ENCODE data around the gene PML. TPM values are rescaled to one million over a fixed set of nuclear protein-coding genes. Genes with fewer than 3 reads are reported as not detected.
A peak's percentile ranks its signal among the peaks of the same experiment; 100 is the strongest.

The PML gene
- total and polyA plus RNA-seq, 2 of the 4 experiments (the other 2 are of a cell fraction): 8.8 to 22.6 TPM

DNA sequence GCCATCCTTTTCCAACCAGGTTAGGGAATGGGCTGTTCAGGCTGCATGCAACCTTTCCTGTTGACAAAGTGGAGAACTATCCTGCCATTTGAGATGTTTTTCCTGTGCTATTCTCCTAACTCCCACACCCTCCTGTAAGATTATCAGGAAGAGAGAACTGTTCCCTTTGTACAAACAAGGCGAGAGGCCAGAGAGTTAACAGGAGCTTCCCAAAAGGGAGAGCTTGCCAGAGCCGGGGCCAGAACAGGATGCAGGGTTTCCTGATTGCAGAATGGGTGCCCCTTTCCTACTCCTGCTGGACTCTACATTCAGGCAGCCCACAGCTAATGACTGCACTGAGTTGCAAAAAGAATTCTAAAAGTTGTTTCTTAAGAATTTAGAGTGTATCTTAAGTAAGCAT, 17.1 kb downstream of the PML start:
- no TSS peak for BruUV-seq (replicated peaks)
- Histone ChIP-seq H3K9ac (ENCODE audit: low read depth, low read length) (no peak overlapping the region), H2BK20ac (ENCODE audit: low read depth, low read length) (no peak overlapping the region), H4K20me1 (ENCODE audit: insufficient read depth, low read length) (peaks cover 46% of the 10 kb centered on the region), H3K56ac (ENCODE audit: extremely low read depth, insufficient read depth, low read length) (no peak overlapping the region), H3K36me3 (ENCODE audit: control insufficient read depth, insufficient read depth, low read length) (peaks cover 10% of the 10 kb centered on the region), H3K18ac (ENCODE audit: low read depth, low read length) (no peak overlapping the region; the same call in 1 of the 2 replicates), H3K4ac (ENCODE audit: low read depth, low read length) (peak overlapping the region; percentile 27; the same call in 1 of the 2 replicates), H4K91ac (ENCODE audit: insufficient read depth, low read depth, low read length) (no peak overlapping the region), H3K27me3 (ENCODE audit: control insufficient read depth, insufficient read depth, low read length) (no peaks in the 10 kb centered on the region), H3K4me3 (ENCODE audit: insufficient read depth, low read depth, low read length) (no peak overlapping the region), H3K9me3 (ENCODE audit: control insufficient read depth, insufficient read depth, low read length) (no peaks in the 10 kb centered on the region), H2AK9ac (replicated peaks; ENCODE audit: low read depth, low read length, poor library complexity) (peak overlapping the region; percentile 57), H2BK5ac (ENCODE audit: low read depth, low read length, poor library complexity, severe bottlenecking) (peak overlapping the region; percentile 30), H3K79me1 (ENCODE audit: low read depth in 1 of 2, low read length in 2 of 2) (peaks cover 41 to 82% of the 10 kb centered on the region in 2 experiments), H2BK15ac (ENCODE audit: low read depth, low read length) (no peak overlapping the region), H4K8ac (ENCODE audit: low read depth in 2 of 2, low read length in 2 of 2) (peak overlapping the region in 1 of 2 experiments; percentile 8; a peak in 1 of 4 replicates), H2AFZ (replicated peaks; ENCODE audit: low read length, poor library complexity) (no peak overlapping the region), H3K14ac (replicated peaks; ENCODE audit: low read depth, low read length) (peak overlapping the region; percentile 20; the same call in 1 of the 2 replicates), H3K4me2 (ENCODE audit: low read depth, low read length) (peak overlapping the region; percentile 58), H2AK5ac (ENCODE audit: low read depth, low read length) (no peak overlapping the region), H2BK120ac (ENCODE audit: low read depth, low read length) (peak overlapping the region; percentile 44; the same call in 1 of the 2 replicates), H3K27ac (ENCODE audit: insufficient read depth, low read length) (peak overlapping the region; percentile 59; the same call in 1 of the 2 replicates), H3K9me1 (ENCODE audit: insufficient read depth, low read length) (peaks cover 28% of the 10 kb centered on the region), H3K4me1 (ENCODE audit: control insufficient read depth, insufficient read depth, low read length) (peaks cover 9% of the 10 kb centered on the region), H3K23ac (ENCODE audit: low read depth, low read length) (peak overlapping the region; percentile 52; the same call in 1 of the 2 replicates), H4K5ac (ENCODE audit: low read depth, low read length) (no peak overlapping the region)
- intact Hi-C loops (cut with micrococcal nuclease): no loop called here
- POLR2A ChIA-PET (ENCODE audit: unreplicated experiment): no interaction called here
- dilution Hi-C loops (cut with HindIII; ENCODE audit: low sequenced_read_pairs, unreplicated experiment): no loop called here
- CTCF ChIA-PET: interaction anchor here (1.1 to 1.5 kb wide), 2 partner anchors 19 to 22 kb away, joined by 3 to 4 read pairs; no protein-coding TSS in a partner anchor
- WGBS, 2 experiments (ENCODE audit: extremely low coverage in 2 of 2, insufficient read length in 1 of 2): 17% methylated on average over 1 of the region's 2 CpGs; no CpG with 5 or more reads in 1 of the 2 experiments
- no peak for TF ChIP-seq MAFK (IDR thresholded peaks at IDR 0.05; ENCODE audit: low read depth, low read length)
- TF ChIP-seq, protein P1, sequence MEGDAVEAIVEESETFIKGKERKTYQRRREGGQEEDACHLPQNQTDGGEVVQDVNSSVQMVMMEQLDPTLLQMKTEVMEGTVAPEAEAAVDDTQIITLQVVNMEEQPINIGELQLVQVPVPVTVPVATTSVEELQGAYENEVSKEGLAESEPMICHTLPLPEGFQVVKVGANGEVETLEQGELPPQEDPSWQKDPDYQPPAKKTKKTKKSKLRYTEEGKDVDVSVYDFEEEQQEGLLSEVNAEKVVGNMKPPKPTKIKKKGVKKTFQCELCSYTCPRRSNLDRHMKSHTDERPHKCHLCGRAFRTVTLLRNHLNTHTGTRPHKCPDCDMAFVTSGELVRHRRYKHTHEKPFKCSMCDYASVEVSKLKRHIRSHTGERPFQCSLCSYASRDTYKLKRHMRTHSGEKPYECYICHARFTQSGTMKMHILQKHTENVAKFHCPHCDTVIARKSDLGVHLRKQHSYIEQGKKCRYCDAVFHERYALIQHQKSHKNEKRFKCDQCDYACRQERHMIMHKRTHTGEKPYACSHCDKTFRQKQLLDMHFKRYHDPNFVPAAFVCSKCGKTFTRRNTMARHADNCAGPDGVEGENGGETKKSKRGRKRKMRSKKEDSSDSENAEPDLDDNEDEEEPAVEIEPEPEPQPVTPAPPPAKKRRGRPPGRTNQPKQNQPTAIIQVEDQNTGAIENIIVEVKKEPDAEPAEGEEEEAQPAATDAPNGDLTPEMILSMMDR (conservative IDR thresholded peaks at IDR 0.05; ENCODE audit: low read depth, low read length): no peak
- TF ChIP-seq NFE2L2 (IDR thresholded peaks at IDR 0.05; ENCODE audit: low read depth, low read length): no peak
- no peak for TF ChIP-seq CHD1 (IDR thresholded peaks at IDR 0.05; ENCODE audit: low read depth, low read length)
- TF ChIP-seq POLR2A (IDR thresholded peaks at IDR 0.05; ENCODE audit: low read depth, low read length): no peak
- TF ChIP-seq MXI1 (IDR thresholded peaks at IDR 0.05; ENCODE audit: borderline replicate concordance, low read depth, low read length): no peak
- TF ChIP-seq USF2 (IDR thresholded peaks at IDR 0.05; ENCODE audit: low read depth, low read length): no peak
- TF ChIP-seq CEBPB (IDR thresholded peaks at IDR 0.05; ENCODE audit: low read depth, low read length): no peak
- TF ChIP-seq, protein P2, sequence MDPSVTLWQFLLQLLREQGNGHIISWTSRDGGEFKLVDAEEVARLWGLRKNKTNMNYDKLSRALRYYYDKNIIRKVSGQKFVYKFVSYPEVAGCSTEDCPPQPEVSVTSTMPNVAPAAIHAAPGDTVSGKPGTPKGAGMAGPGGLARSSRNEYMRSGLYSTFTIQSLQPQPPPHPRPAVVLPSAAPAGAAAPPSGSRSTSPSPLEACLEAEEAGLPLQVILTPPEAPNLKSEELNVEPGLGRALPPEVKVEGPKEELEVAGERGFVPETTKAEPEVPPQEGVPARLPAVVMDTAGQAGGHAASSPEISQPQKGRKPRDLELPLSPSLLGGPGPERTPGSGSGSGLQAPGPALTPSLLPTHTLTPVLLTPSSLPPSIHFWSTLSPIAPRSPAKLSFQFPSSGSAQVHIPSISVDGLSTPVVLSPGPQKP (IDR thresholded peaks at IDR 0.05; ENCODE audit: borderline replicate concordance, low read depth, low read length): no peak
- TF ChIP-seq MAZ (IDR thresholded peaks at IDR 0.05; ENCODE audit: borderline replicate concordance, low read depth, low read length): no peak
- no peak for TF ChIP-seq RFX5 (IDR thresholded peaks at IDR 0.05; ENCODE audit: low read depth, low read length)
- no peak for TF ChIP-seq FOS (IDR thresholded peaks at IDR 0.05; ENCODE audit: low read depth, low read length)
- TF ChIP-seq SMC3 (IDR thresholded peaks at IDR 0.05; ENCODE audit: low read depth, low read length): no peak
- TF ChIP-seq RCOR1 (IDR thresholded peaks at IDR 0.05; ENCODE audit: insufficient replicate concordance, low read length): no peak
- no peak for TF ChIP-seq RAD21 (IDR thresholded peaks at IDR 0.05; ENCODE audit: low read length)
- no peak for TF ChIP-seq BHLHE40 (IDR thresholded peaks at IDR 0.05; ENCODE audit: low read depth, low read length)
- DNase-seq: peak; percentile 46
- in situ Hi-C loops (cut with MboI; ENCODE audit: low sequenced_read_pairs): no loop called here
- ATAC-seq (ENCODE audit: low read depth): peak; percentile 79

Measured in IMR-90 (cell line).